GM19395 (cell line): ENCODE data around the gene PACSIN2.
"Not testable (repeated sequence)": the region's sequence is repeated elsewhere in the genome, so short reads cannot be mapped to it uniquely, and the experiment has no call there.

ENCODE experiments used
- ATAC-seq: cut with Tn5 transposase; IDR thresholded peaks from one replicate; pipeline ENCODE4 v1.9.1; 2021; ENCODE audit warnings: mild to moderate bottlenecking, moderate library complexity; ENCODE audit not compliant: unreplicated experiment

PACSIN2 gene

GRCh38 chr22:43012390-43012789 is 2.6 kb downstream of the PACSIN2 start:
- ATAC-seq = no peak

- ATAC-seq = no peak
Observed at GRCh38 chr22:43011079-43011478, 3.9 kb downstream of the PACSIN2 start.

GRCh38 chr22:43009444-43009843 is 5.5 kb downstream of the PACSIN2 start:
- no peak for ATAC-seq

GRCh38 chr22:43008921-43009320 is 6.0 kb downstream of the PACSIN2 start:
- ATAC-seq = no peak

- ATAC-seq = no peak
Observed at GRCh38 chr22:43008509-43008908, 6.4 kb downstream of the PACSIN2 start.

GRCh38 chr22:43007519-43008102 is 7.3 kb downstream of the PACSIN2 start:
- no peak for ATAC-seq

- ATAC-seq = no peak
Observed at GRCh38 chr22:43006753-43007152, 8.2 kb downstream of the PACSIN2 start.

- no peak for ATAC-seq
Observed at GRCh38 chr22:43006016-43006505, 8.9 kb downstream of the PACSIN2 start.

GRCh38 chr22:43005106-43005505 is 9.8 kb downstream of the PACSIN2 start:
- ATAC-seq = no peak

- ATAC-seq = no peak
Observed at GRCh38 chr22:43004362-43005035, 10.4 kb downstream of the PACSIN2 start.

- ATAC-seq = no peak
Observed at GRCh38 chr22:43002202-43002586, 12.8 kb downstream of the PACSIN2 start.

GRCh38 chr22:43001271-43002201 is 13.4 kb downstream of the PACSIN2 start:
- no peak for ATAC-seq

- no peak for ATAC-seq
Observed at GRCh38 chr22:43000441-43001175, 14.3 kb downstream of the PACSIN2 start.

- no peak for ATAC-seq
Observed at GRCh38 chr22:42997582-42998090, 17.3 kb downstream of the PACSIN2 start.

- no peak for ATAC-seq
Observed at GRCh38 chr22:42996646-42997365, 18.1 kb downstream of the PACSIN2 start.

- ATAC-seq = not testable (repeated sequence)
Observed at GRCh38 chr22:42995654-42996053, 19.3 kb downstream of the PACSIN2 start.

GRCh38 chr22:42994917-42995562 is 19.9 kb downstream of the PACSIN2 start:
- no peak for ATAC-seq

GRCh38 chr22:42994276-42994916 is 20.6 kb downstream of the PACSIN2 start:
- no peak for ATAC-seq

- ATAC-seq = no peak
Observed at GRCh38 chr22:42993651-42994275, 21.2 kb downstream of the PACSIN2 start.
